T follicular helper cell (primary cell): Measurements from ENCODE around the gene HOXD10.

Source experiments
- DNase-seq: peaks from one replicate; pipeline ENCODE4 v3.0.0-alpha.2; 2020; ENCODE audit warnings: low read depth

HOXD10 gene

DNA sequence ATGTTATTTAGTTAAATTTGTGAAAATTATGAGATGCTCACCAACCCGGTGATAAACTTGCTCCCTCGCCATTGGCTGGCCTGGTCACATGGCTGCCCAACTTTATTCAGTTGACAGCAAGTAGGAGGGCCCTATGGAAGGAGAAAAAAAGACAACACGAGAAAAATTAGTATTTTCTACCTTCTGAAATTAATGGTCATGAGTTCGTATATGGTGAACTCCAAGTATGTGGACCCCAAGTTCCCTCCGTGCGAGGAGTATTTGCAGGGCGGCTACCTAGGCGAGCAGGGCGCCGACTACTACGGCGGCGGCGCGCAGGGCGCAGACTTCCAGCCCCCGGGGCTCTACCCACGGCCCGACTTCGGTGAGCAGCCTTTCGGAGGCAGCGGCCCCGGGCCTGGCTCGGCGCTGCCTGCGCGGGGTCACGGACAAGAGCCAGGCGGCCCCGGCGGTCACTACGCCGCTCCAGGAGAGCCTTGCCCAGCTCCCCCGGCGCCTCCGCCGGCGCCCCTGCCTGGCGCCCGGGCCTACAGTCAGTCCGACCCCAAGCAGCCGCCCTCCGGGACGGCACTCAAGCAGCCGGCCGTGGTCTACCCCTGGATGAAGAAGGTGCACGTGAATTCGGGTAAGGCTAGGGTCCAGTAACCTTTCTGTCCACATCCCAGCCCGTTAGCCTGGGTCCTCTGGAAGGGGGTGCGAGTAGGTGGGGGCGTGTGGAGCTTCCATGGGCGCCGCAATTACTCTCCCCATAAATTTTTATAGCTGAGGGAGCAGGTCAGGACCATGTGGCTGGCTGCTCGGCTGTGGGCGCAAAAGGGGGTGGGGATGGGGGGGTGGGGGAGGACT, 35.1 kb downstream of the HOXD10 start, which contains the start of gene HOXD4:
Gene HOXD4 (plus strand): TSS at position 109 of the 846 bp plus-strand sequence. CDS start 84 bp downstream, at position 193.
- DNase-seq, result no peak

GRCh38 chr2:176152350-176153181, 36.0 kb downstream of the HOXD10 start:
- DNase-seq, result no peak

DNA sequence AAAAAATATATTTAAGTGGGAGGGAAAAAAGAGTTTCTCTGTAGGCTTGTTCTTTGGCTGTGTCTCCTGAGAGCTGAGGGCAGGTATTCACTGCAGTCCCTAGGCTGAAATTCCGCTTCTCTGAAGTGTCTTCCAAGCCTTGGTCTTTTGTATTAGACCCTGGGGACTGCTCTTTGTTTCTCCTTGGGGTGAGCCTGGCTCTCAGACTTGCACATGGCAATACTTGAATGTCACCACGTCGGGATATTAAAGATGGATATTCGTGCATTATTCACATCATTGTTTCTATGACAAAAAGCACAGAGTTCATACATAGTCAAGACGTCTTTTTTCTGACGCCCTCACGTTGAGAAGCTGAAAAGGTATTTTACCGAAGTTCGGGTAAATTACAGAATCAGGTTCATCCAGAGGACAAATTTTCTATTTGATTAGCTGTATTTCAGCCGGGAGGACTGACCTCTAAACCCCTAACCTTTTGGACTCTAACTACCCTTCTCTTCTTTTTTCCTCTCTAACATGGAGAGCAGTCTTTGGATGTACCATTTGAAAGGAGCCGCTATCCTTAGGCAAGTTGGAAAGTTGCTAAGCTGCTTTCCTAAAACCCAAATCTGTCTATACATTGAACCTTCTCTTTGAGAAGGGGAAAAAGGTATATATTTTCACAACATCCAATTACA, 38.1 kb downstream of the HOXD10 start:
- no peak for DNase-seq

DNA sequence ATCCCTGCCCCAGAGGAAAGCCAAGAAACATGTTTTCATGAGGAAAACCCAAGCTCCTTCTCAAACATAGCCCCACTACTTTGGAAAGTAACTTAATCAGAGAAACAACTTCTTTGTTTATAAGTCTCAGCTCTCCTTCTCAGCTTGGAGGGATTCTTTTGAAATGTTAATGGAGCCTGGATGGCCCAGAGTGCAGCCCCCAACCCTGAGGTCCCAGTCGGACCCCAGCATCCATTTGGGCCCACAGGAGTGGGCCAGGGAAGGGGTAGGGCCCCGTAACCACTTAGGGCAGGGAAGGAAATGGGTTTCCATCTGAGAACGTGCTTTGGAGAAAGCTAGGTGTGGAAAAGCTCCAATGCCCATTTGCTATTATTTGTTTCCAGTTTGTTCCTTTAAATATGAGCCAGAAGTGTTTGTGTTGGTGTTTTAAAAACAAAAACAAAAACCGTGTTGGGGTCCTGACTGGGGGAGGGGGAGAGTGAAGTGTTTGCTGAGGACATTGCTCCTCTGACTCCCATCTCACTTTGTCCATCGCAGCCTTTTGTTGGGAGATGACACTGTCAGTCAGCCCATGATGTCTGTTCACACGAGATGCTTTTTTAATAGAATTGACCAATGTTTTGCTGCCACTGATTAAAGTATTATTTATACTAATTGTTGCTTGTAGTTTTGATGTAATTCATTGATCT, 38.9 kb downstream of the HOXD10 start:
- DNase-seq, result no peak

- DNase-seq, result no peak
These were observed 39.8 kb downstream of the HOXD10 start for GRCh38 chr2:176156301-176156806.

DNA sequence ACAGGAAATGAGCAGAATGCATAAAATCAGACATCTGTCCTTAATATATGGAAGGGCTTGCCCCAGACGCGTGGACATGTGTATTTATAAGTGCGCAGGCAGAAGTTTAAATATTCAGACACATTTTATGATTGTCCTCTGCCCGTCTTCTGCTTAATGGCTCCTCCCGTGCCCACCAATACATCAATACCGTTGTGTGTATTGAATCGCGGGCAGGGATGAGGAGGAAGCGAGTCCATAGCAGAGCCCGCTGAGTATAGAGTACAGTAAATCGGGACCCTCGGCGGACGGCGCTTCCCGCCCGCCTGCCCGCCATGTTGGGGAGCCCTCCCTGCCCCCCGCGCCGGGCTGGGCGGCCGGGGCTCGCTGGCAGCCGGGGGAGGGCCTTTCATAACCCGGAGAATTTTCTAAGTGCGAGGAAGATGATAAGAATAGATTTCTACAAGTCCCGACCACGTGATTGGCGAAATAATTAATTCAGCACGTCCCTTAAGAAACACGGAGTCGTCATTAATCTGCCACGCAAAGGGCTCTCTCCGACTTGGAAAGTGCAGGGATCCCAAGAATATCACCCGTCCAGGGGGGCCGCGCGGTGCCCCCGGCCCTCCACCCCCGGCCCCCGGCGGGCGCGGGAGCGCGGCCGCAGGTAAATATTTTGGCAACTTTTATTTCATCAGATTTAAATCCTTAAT, 40.4 kb downstream of the HOXD10 start, which contains the start of gene HOXD3:
Gene HOXD3 (plus strand): TSS at position 501 of the 692 bp plus-strand sequence. CDS start 11,808 bp downstream, outside the sequence.
- DNase-seq, result no peak

DNA sequence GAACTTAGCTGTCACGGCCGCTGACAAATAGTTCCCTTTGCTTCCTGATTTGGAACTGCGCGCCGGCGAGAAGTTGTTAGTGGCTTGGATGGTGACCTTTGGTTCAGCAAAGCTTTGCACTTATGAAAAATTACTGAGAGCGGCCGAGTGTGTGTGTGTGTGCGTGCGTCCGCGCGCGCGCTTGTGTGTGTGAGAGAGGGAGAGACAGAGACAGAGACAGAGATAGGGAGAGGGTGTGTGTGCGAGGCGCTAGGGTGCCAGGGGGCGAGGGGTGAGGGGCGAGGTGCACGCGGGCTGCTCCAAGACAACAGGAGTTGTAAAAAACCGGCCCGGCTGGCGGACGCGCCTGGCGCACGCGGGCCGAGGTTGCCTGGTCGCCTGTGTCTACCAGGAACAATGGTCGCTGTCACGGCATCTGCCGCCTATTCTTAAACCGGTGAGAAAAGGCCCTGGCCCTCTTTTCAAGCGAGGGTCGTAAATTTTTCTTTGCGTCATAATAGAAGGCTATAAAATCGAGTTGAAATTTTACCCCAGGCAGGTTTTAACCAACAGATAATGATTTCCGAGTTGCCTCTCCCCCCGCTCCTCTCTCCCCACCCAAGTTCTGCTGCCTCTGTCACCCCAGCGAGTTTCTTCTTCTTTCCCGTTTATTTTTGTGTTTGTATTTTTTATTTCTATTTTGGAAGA, 41.1 kb downstream of the HOXD10 start:
- DNase-seq, result no peak

- no peak for DNase-seq
These were observed 41.6 kb downstream of the HOXD10 start for GRCh38 chr2:176158186-176158591.

GRCh38 chr2:176158855-176159662, 42.5 kb downstream of the HOXD10 start:
- DNase-seq, result no peak

- DNase-seq, result no peak
These were observed 43.2 kb downstream of the HOXD10 start for GRCh38 chr2:176159663-176160250.

DNA sequence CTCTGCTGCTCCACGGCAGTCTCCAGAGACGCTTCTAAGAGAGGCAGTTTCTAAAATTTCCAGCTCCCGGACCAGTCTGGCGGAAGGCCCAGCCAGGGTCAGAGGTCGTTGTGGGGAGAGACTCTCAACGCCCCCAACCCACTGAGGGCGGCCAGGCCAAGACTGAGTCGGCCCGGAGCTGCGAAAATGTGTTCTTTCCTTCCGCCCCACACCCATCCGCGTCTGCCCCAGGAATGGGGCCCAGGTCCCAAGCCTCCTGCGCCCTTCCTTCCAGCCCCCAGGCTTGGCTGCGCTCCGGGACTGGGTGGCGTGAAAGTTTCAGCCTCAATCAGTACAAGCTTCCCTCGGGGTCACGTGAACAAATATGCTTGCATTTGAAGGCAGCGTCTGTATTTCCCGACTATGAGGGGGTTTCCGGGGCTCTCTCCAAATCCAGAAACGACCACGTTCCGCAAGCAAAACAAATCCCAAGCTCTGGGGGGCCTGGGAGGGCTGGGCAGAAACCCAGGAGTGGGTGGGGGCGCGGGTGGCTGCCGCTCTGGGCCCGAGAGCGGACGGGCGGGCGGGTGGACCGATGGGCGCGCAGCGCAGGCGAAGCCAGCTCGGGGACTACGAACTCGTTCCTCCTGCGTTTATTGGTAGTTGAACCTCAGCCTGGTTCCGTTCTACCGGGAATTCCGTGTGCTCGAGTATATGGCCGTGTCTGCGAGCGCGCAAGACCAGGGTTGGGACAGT, 43.8 kb downstream of the HOXD10 start:
- DNase-seq, result no peak

GRCh38 chr2:176160986-176161824, 44.6 kb downstream of the HOXD10 start:
- no peak for DNase-seq

- no peak for DNase-seq
These were observed 45.4 kb downstream of the HOXD10 start for GRCh38 chr2:176161825-176162626.

- no peak for DNase-seq
These were observed 46.5 kb downstream of the HOXD10 start for GRCh38 chr2:176162911-176163671.

- DNase-seq, result no peak
These were observed 47.1 kb downstream of the HOXD10 start for GRCh38 chr2:176163672-176164056.

- no peak for DNase-seq
These were observed 47.6 kb downstream of the HOXD10 start for GRCh38 chr2:176164201-176164600.
